SK-N-SH (cell line): ENCODE results near the gene AGMAT.

Experiments used
- EP300 ChIP-seq, 2 experiments: IDR thresholded peaks; 2 replicates each; pipeline versions ENCODE4 v1.4.0 to v1.6.1; 2012; ENCODE audit warnings: borderline replicate concordance in 1 of 2, low read depth in 1 of 2, low read length in 1 of 2
- FOXJ3 ChIP-seq: sonication (generic); formaldehyde crosslinking; IDR thresholded peaks from 2 replicates; pipeline ENCODE4 v1.5.1; 2020; ENCODE audit warnings: mild to moderate bottlenecking, missing genetic modification reagents
- GABPA ChIP-seq: IDR thresholded peaks from 2 replicates; pipeline ENCODE4 v1.4.0; 2012; ENCODE audit warnings: low read depth, mild to moderate bottlenecking
- JUND ChIP-seq: IDR thresholded peaks from 2 replicates; pipeline ENCODE4 v1.4.0; 2012
- RAD21 ChIP-seq: IDR thresholded peaks from 2 replicates; pipeline ENCODE4 v1.6.1; 2012; ENCODE audit warnings: mild to moderate bottlenecking, low read length
- RFX5 ChIP-seq: IDR thresholded peaks from 2 replicates; pipeline ENCODE4 v1.6.1; 2012; ENCODE audit warnings: mild to moderate bottlenecking, improper control_type of control experiment, low read length
- SMC3 ChIP-seq: IDR thresholded peaks from 2 replicates; pipeline ENCODE4 v1.6.1; 2012; ENCODE audit warnings: low read depth, low read length, improper control_type of control experiment
- TAF1 ChIP-seq: IDR thresholded peaks from 2 replicates; pipeline ENCODE4 v1.6.1; 2012; ENCODE audit warnings: low read depth, mild to moderate bottlenecking, low read length, moderate library complexity, borderline replicate concordance
- YY1 ChIP-seq: IDR thresholded peaks from 2 replicates; pipeline ENCODE4 v1.4.0; 2012; ENCODE audit warnings: low read depth, mild to moderate bottlenecking
- TF ChIP-seq, protein P1 (sequence below): fragments of 200-600 bp; sonication (generic); IDR thresholded peaks from 2 replicates; pipeline ENCODE4 v1.6.1; 2017; ENCODE audit warnings: antibody characterized with exemption, mild to moderate bottlenecking, moderate library complexity
- TF ChIP-seq, protein P2 (sequence below): fragments of 150-350 bp; IDR thresholded peaks from 2 replicates; pipeline ENCODE4 v1.6.1; 2016; ENCODE audit warnings: mild to moderate bottlenecking, low read depth, low read length

DNA sequence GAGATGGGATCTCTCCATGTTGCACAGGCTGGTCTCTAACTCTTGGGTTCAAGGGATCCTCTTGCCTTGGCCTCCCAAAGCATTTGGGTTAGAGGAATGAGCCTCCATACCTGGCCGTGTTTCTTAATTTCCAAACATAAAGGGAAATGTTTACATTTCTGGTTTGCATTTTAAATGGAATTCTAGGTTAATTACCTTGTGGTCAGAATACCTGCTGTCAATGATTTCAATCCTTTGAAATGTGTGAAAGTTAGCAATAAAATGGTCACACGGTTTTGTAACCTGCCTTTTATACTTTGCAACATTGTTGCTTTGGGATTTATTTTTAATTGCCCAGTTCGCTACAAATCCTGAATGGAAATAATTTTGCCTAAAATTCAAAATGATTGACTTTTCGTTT is 26.3 kb downstream of the AGMAT start:
- TF ChIP-seq TAF1 (no peak), RAD21 (no peak), FOXJ3 (CRISPR knock-in tag) (no peak), YY1 (no peak), EP300 (IDR thresholded peaks at IDR 0.05; ENCODE audit: borderline replicate concordance in 1 of 2, low read depth in 1 of 2, low read length in 1 of 2) (no peak), GABPA (no peak), RFX5 (no peak), SMC3 (no peak), JUND (no peak)
- TF ChIP-seq, protein P1, sequence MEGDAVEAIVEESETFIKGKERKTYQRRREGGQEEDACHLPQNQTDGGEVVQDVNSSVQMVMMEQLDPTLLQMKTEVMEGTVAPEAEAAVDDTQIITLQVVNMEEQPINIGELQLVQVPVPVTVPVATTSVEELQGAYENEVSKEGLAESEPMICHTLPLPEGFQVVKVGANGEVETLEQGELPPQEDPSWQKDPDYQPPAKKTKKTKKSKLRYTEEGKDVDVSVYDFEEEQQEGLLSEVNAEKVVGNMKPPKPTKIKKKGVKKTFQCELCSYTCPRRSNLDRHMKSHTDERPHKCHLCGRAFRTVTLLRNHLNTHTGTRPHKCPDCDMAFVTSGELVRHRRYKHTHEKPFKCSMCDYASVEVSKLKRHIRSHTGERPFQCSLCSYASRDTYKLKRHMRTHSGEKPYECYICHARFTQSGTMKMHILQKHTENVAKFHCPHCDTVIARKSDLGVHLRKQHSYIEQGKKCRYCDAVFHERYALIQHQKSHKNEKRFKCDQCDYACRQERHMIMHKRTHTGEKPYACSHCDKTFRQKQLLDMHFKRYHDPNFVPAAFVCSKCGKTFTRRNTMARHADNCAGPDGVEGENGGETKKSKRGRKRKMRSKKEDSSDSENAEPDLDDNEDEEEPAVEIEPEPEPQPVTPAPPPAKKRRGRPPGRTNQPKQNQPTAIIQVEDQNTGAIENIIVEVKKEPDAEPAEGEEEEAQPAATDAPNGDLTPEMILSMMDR = no peak
- TF ChIP-seq, protein P2, sequence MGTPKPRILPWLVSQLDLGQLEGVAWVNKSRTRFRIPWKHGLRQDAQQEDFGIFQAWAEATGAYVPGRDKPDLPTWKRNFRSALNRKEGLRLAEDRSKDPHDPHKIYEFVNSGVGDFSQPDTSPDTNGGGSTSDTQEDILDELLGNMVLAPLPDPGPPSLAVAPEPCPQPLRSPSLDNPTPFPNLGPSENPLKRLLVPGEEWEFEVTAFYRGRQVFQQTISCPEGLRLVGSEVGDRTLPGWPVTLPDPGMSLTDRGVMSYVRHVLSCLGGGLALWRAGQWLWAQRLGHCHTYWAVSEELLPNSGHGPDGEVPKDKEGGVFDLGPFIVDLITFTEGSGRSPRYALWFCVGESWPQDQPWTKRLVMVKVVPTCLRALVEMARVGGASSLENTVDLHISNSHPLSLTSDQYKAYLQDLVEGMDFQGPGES = no peak
